HepG2 (cell line): Measurements from ENCODE around the gene CAVIN1. TPM values are rescaled to one million over a fixed set of nuclear protein-coding genes. Genes with fewer than 3 reads are reported as not detected.

Experiments
- ATAC-seq: fragments of 200-7000 bp; cut with Tn5 transposase; 3 replicates; pipeline ENCODE4 v1.9.1; 2020; ENCODE audit warnings: mild to moderate bottlenecking, moderate library complexity
- BruUV-seq: library from RNA; stranded (reverse); fragments of 400-500 nt; replicated peaks from 2 replicates; lab custom pipeline; 2021; lab: Mats Ljungman, UMichigan
- CTCF ChIA-PET: fragments of 300-600 bp; formaldehyde crosslinking; extraction: SDS; loops from one replicate; lab custom pipeline; 2021; ENCODE audit warnings: low total read pairs, inconsistent platforms, low intra/inter-chr PET ratio; lab: Yijun Ruan, JAX
- POLR2A ChIA-PET: fragments of 350-600 bp; sonication (Branson Sonifier 250); formaldehyde crosslinking; loops from one replicate; lab custom pipeline; 2020; ENCODE audit warnings: antibody characterized with exemption, inconsistent platforms; lab: Yijun Ruan, JAX
- DNase-seq: peaks from one replicate; pipeline ENCODE4 v3.0.0-alpha.2; 2015; ENCODE audit warnings: low spot score
- FAIRE-seq: peaks from 3 replicates; lab custom pipeline; 2011; peaks lifted over from hg19 to GRCh38; lab: Jason Lieb, UNC
- H2AFZ ChIP-seq: one replicate; pipeline ENCODE4 v1.6.1; 2011; ENCODE audit warnings: low read length, inconsistent platforms
- H3K27ac ChIP-seq: fragments of 300-600 bp; 3 replicates; pipeline ENCODE4 v1.8.0; 2011; ENCODE audit warnings: mixed run types, mild to moderate bottlenecking, mixed read lengths, low read length, inconsistent platforms; ENCODE audit not compliant: insufficient read depth; ENCODE audit errors: extremely low read length
- H3K27me3 ChIP-seq, 2 experiments: fragments of 200-600 bp in 1 of 2; 2 replicates in 1 of 2; 3 replicates in 1 of 2; pipeline versions ENCODE4 v1.6.0 to v1.8.0; 2011; ENCODE audit warnings: low read length in 2 of 2, mild to moderate bottlenecking in 2 of 2, moderate library complexity in 2 of 2, inconsistent platforms in 1 of 2; ENCODE audit not compliant: insufficient read depth in 2 of 2, control insufficient read depth in 1 of 2
- H3K36me3 ChIP-seq, 2 experiments: fragments of 200-600 bp in 1 of 2; replicated peaks in 1 of 2; 2 replicates in 1 of 2; 3 replicates in 1 of 2; pipeline versions ENCODE4 v1.5.1 to v1.8.0; 2011; ENCODE audit warnings: low read length in 2 of 2, inconsistent platforms in 1 of 2; ENCODE audit not compliant: insufficient read depth in 2 of 2, control insufficient read depth in 1 of 2
- H3K4me1 ChIP-seq: 2 replicates; pipeline ENCODE4 v1.5.1; 2012; ENCODE audit warnings: low read length, inconsistent platforms; ENCODE audit not compliant: insufficient read depth
- H3K4me2 ChIP-seq: 2 replicates; pipeline ENCODE4 v1.6.0; 2011; ENCODE audit warnings: low read depth, low read length, inconsistent platforms
- H3K4me3 ChIP-seq, 3 experiments: fragments of 200-600 bp in 1 of 3; sonication (generic), shearing (Covaris generic) in 1 of 3; replicated peaks in 1 of 3; 2 replicates each; pipeline ENCODE4 v1.5.1; 2011 to 2016; ENCODE audit warnings: low read length in 3 of 3, inconsistent platforms in 2 of 3, low read depth in 2 of 3, mild to moderate bottlenecking in 2 of 3, control low read depth in 1 of 3, mixed read lengths in 1 of 3; ENCODE audit not compliant: insufficient read depth in 1 of 3
- H3K79me2 ChIP-seq: one replicate; pipeline ENCODE4 v1.6.1; 2011; ENCODE audit warnings: low read length, inconsistent platforms; ENCODE audit not compliant: insufficient read depth
- H3K9ac ChIP-seq: 2 replicates; pipeline ENCODE4 v1.6.0; 2011; ENCODE audit warnings: mild to moderate bottlenecking, low read depth, low read length, inconsistent platforms; ENCODE audit not compliant: insufficient read depth
- H3K9me3 ChIP-seq: 2 replicates; pipeline ENCODE4 v1.5.1; 2012; ENCODE audit warnings: mild to moderate bottlenecking, low read length
- H4K20me1 ChIP-seq: 2 replicates; pipeline ENCODE4 v1.6.0; 2011; ENCODE audit warnings: inconsistent platforms, mild to moderate bottlenecking, low read length, moderate library complexity; ENCODE audit not compliant: insufficient read depth
- ADNP ChIP-seq: sonication (generic); formaldehyde crosslinking; IDR thresholded peaks from 2 replicates; pipeline ENCODE4 v1.4.0; 2020; ENCODE audit warnings: missing genetic modification reagents
- CHCHD3 ChIP-seq: sonication (generic); formaldehyde crosslinking; IDR thresholded peaks from 2 replicates; pipeline ENCODE4 v1.8.0; 2022; ENCODE audit warnings: mild to moderate bottlenecking, missing genetic modification reagents, moderate library complexity
- DMAP1 ChIP-seq: IDR thresholded peaks from 2 replicates; pipeline ENCODE4 v1.6.1; 2016
- DNMT1 ChIP-seq: sonication (generic); formaldehyde crosslinking; IDR thresholded peaks from 2 replicates; pipeline ENCODE4 v1.5.1; 2020; ENCODE audit warnings: mild to moderate bottlenecking, missing genetic modification reagents
- HNRNPK ChIP-seq: fragments of 200-400 bp; formaldehyde crosslinking; IDR thresholded peaks from 2 replicates; pipeline ENCODE4 v1.6.1; 2018; ENCODE audit warnings: low read length, low read depth, moderate library complexity, mild to moderate bottlenecking; ENCODE audit not compliant: poor library complexity, severe bottlenecking
- MAFF ChIP-seq: IDR thresholded peaks from 2 replicates; pipeline ENCODE4 v1.6.1; 2011; ENCODE audit warnings: low read depth, low read length, improper control_type of control experiment
- MTERF4 ChIP-seq: sonication (generic); formaldehyde crosslinking; IDR thresholded peaks from 2 replicates; pipeline ENCODE4 v1.8.0; 2023; ENCODE audit warnings: mild to moderate bottlenecking, missing genetic modification reagents
- NCOR1 ChIP-seq: fragments of 200-600 bp; sonication (generic); IDR thresholded peaks from 2 replicates; pipeline ENCODE4 v1.7.0; 2017; ENCODE audit warnings: antibody characterized with exemption, low read length, borderline replicate concordance
- PHB2 ChIP-seq: fragments of 450-650 bp; IDR thresholded peaks from 2 replicates; pipeline ENCODE4 v1.6.1; 2018; ENCODE audit not compliant: partially characterized antibody
- POGK ChIP-seq: sonication (generic); formaldehyde crosslinking; conservative IDR thresholded peaks from 2 replicates; pipeline ENCODE4 v1.8.0; 2022; ENCODE audit warnings: mild to moderate bottlenecking, moderate library complexity, missing genetic modification reagents
- TMF1 ChIP-seq: sonication (generic); formaldehyde crosslinking; IDR thresholded peaks from 2 replicates; pipeline ENCODE4 v1.8.1; 2022; ENCODE audit warnings: low read depth, missing genetic modification reagents
- ZBTB21 ChIP-seq: sonication (generic); formaldehyde crosslinking; IDR thresholded peaks from 2 replicates; pipeline ENCODE4 v1.4.0; 2020; ENCODE audit warnings: missing genetic modification reagents
- ZNF484 ChIP-seq: sonication (generic); formaldehyde crosslinking; IDR thresholded peaks from 2 replicates; pipeline ENCODE4 v1.5.1; 2020; ENCODE audit warnings: mild to moderate bottlenecking, low read depth, missing genetic modification reagents, borderline replicate concordance
- ZNF530 ChIP-seq: sonication (generic); formaldehyde crosslinking; IDR thresholded peaks from 2 replicates; pipeline ENCODE4 v1.5.0; 2020; ENCODE audit warnings: low read depth, mild to moderate bottlenecking, missing genetic modification reagents
- WGBS: methylation state at CpG from one replicate; pipeline ENCODE4 v1.1.6; 2017; ENCODE audit warnings: low lambda C conversion rate; 5-methylcytosine and 5-hydroxymethylcytosine counted together
- in situ Hi-C: cut with HindIII; loops from 2 replicates; pipeline ENCODE4 v1.10.0; 2017; ENCODE audit warnings: low pct_unique_long_range_greater_than_20kb; ENCODE audit not compliant: extremely low pct_ligation_motif_present
- intact Hi-C: fragments of 100-400 bp; cut with micrococcal nuclease; formaldehyde crosslinking; loops from one replicate; pipeline ENCODE4 v1.10.0; 2022; ENCODE audit not compliant: unreplicated experiment
- polyA plus RNA-seq, 8 experiments: library from polyadenylated mRNA; depleted of rRNA in 3 of 8; stranded (reverse) in 7 of 8; unstranded in 1 of 8; fragments of >200 nt; fragmentation: Illumina TruSeq in 4 of 8; extraction: Trizol in 4 of 8; gene quantifications; 2 replicates each; pipeline versions ENCODE4 v1.2.1 to v1.2.3, GENCODE V29; 2011 to 2016; ENCODE audit warnings: low read depth in 4 of 8, missing spikeins in 1 of 8, mixed read lengths in 1 of 8; ENCODE audit not compliant: insufficient read depth in 1 of 8
- total RNA-seq, 5 experiments: library from RNA; depleted of rRNA; stranded (reverse); fragments of >200 nt; fragmentation: Illumina TruSeq; extraction: Trizol; gene quantifications; 2 replicates each; pipeline ENCODE4 v1.2.3, GENCODE V29; 2016; ENCODE audit warnings: low read depth in 1 of 5
- TF ChIP-seq, protein P1 (sequence below): sonication (generic); formaldehyde crosslinking; IDR thresholded peaks from 2 replicates; pipeline ENCODE4 v1.9.0; 2022; ENCODE audit warnings: low read depth, missing genetic modification reagents
- TF ChIP-seq, protein P2 (sequence below): sonication (generic); formaldehyde crosslinking; IDR thresholded peaks from 2 replicates; pipeline ENCODE4 v1.4.0; 2020; ENCODE audit warnings: missing genetic modification reagents, borderline replicate concordance
- TF ChIP-seq, protein P3 (sequence below): sonication (generic); formaldehyde crosslinking; IDR thresholded peaks from 2 replicates; pipeline ENCODE4 v1.8.1; 2023; ENCODE audit warnings: mild to moderate bottlenecking, missing genetic modification reagents

The CAVIN1 gene
- total and polyA plus RNA-seq, 2 of the 13 experiments (the other 11 are each of a cell fraction or from before 2014, with no cell fraction given) = 15.9 to 25.5 TPM

DNA sequence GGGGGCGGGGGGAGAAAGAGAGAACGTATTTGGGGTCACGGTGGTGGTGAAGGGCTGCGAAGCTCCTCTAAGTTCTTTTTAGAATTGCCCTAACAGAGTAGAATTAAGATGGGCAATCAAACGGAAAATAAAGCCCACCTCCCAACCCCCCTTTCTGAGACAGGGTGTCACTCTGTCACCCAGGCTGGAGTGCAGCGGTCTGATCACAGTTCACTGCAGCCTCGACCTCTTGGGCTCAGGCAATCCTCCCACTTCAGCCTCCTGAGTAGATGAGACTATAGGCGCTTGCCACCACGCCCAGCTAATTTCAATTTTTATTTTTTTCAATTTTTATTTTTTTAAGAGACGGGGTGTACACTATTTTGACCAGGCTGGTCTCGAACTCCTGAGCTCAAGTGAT lies 710 bp upstream of the CAVIN1 start:
- WGBS = 42% methylated on average over 11 of the region's 11 CpGs
- Histone ChIP-seq H3K4me1 (peaks cover 53% of the 10 kb centered on the region), H3K36me3 (no peaks in the 10 kb centered on the region), H3K79me2 (peaks cover 10% of the 10 kb centered on the region), H3K9ac (peak overlapping the region; percentile 72; the same call in 1 of the 2 replicates), H4K20me1 (no peaks in the 10 kb centered on the region), H3K9me3 (no peaks in the 10 kb centered on the region), H3K4me3 (peak overlapping the region; percentile 78 to 95 (median 88); a peak in 4 of 6 replicates), H3K4me2 (peak overlapping the region; percentile 93), H3K27me3 (no peaks in the 10 kb centered on the region; a peak in 1 of 5 replicates), H2AFZ (no peak overlapping the region), H3K27ac (no peak overlapping the region)
- in situ Hi-C loops (loop anchor here (5.0 kb wide), 1 partner anchor 94 kb away; no protein-coding TSS in a partner anchor), intact Hi-C loops (loop anchor here (10.0 kb wide), 1 partner anchor 61 kb away; no protein-coding TSS in a partner anchor)
- ChIA-PET POLR2A (interaction anchor here (0.6 to 1.9 kb wide), 16 partner anchors 8 to 154 kb away, joined by 3 to 27 read pairs (median 8); partner anchors contain the start of genes NAGLU and STAT3), CTCF (no interaction called here)
- no peak for ATAC-seq
- no peak for FAIRE-seq
- BruUV-seq = TSS peak; percentile 70
- DNase-seq = no peak
- no peak for TF ChIP-seq DNMT1 (CRISPR knock-in tag)
- TF ChIP-seq DMAP1 (CRISPR knock-in tag) = no peak
- TF ChIP-seq ADNP (CRISPR knock-in tag) = 0 out of 2 replicates have a peak, but pooled peaks have one; percentile 10
- TF ChIP-seq HNRNPK = peak; percentile 1
- TF ChIP-seq MTERF4 (CRISPR knock-in tag) = no peak
- TF ChIP-seq NCOR1 = no peak
- TF ChIP-seq ZNF530 (CRISPR knock-in tag) = no peak
- no peak for TF ChIP-seq POGK
- TF ChIP-seq, protein P1, sequence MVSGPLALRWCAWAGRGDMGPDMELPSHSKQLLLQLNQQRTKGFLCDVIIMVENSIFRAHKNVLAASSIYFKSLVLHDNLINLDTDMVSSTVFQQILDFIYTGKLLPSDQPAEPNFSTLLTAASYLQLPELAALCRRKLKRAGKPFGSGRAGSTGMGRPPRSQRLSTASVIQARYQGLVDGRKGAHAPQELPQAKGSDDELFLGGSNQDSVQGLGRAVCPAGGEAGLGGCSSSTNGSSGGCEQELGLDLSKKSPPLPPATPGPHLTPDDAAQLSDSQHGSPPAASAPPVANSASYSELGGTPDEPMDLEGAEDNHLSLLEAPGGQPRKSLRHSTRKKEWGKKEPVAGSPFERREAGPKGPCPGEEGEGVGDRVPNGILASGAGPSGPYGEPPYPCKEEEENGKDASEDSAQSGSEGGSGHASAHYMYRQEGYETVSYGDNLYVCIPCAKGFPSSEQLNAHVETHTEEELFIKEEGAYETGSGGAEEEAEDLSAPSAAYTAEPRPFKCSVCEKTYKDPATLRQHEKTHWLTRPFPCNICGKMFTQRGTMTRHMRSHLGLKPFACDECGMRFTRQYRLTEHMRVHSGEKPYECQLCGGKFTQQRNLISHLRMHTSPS (CRISPR knock-in tag) = no peak
- TF ChIP-seq ZBTB21 (CRISPR knock-in tag) = no peak
- TF ChIP-seq CHCHD3 (CRISPR knock-in tag) = no peak
- no peak for TF ChIP-seq PHB2
- TF ChIP-seq, protein P2, sequence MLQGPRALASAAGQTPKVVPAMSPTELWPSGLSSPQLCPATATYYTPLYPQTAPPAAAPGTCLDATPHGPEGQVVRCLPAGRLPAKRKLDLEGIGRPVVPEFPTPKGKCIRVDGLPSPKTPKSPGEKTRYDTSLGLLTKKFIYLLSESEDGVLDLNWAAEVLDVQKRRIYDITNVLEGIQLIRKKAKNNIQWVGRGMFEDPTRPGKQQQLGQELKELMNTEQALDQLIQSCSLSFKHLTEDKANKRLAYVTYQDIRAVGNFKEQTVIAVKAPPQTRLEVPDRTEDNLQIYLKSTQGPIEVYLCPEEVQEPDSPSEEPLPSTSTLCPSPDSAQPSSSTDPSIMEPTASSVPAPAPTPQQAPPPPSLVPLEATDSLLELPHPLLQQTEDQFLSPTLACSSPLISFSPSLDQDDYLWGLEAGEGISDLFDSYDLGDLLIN (CRISPR knock-in tag) = no peak
- no peak for TF ChIP-seq ZNF484 (CRISPR knock-in tag)
- no peak for TF ChIP-seq MAFF
- TF ChIP-seq, protein P3, sequence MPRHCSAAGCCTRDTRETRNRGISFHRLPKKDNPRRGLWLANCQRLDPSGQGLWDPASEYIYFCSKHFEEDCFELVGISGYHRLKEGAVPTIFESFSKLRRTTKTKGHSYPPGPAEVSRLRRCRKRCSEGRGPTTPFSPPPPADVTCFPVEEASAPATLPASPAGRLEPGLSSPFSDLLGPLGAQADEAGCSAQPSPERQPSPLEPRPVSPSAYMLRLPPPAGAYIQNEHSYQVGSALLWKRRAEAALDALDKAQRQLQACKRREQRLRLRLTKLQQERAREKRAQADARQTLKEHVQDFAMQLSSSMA (CRISPR knock-in tag) = no peak
- TF ChIP-seq TMF1 (CRISPR knock-in tag) = no peak
